Activated naive CD4-positive, alpha-beta T cell treated with anti-CD3 and anti-CD28 coated beads, Interleukin-2, amount 10 ng/mL, durations not matched to agents 7 days and 5 days (primary cell): Measurements from ENCODE around the gene GOLGA8K.
"Not testable (repeated sequence)": the region's sequence is repeated elsewhere in the genome, so short reads cannot be mapped to it uniquely, and the experiment has no call there.

Experiments
- CTCF ChIA-PET: fragments of 350-600 bp; sonication (Branson Sonifier 250); formaldehyde crosslinking; loops from one replicate; lab custom pipeline; 2021; ENCODE audit warnings: antibody characterized with exemption; lab: Charles Lee
- DNase-seq: peaks from one replicate; pipeline ENCODE4 v3.0.0-alpha.2; 2020
- H3K27ac Mint-ChIP-seq: one replicate; pipeline ENCODE4 v1.8.0; 2021; ENCODE audit warnings: mild to moderate bottlenecking, moderate library complexity, mixed read lengths
- H3K27me3 Mint-ChIP-seq: one replicate; pipeline ENCODE4 v1.8.0; 2021; ENCODE audit warnings: mild to moderate bottlenecking, mixed read lengths
- H3K36me3 Mint-ChIP-seq: one replicate; pipeline ENCODE4 v1.8.0; 2021; ENCODE audit warnings: mixed read lengths
- H3K4me1 Mint-ChIP-seq: one replicate; pipeline ENCODE4 v1.8.0; 2021; ENCODE audit warnings: mixed read lengths
- H3K4me3 Mint-ChIP-seq: one replicate; pipeline ENCODE4 v1.8.0; 2021; ENCODE audit warnings: mild to moderate bottlenecking, moderate library complexity, mixed read lengths
- H3K9me3 Mint-ChIP-seq: one replicate; pipeline ENCODE4 v1.8.0; 2021; ENCODE audit warnings: mixed read lengths

Gene GOLGA8K

GRCh38 chr15:32403192-32403591, at the start of gene GOLGA8K:
Gene GOLGA8K, minus strand, starts transcription at chr15:32403292. Its CDS starts 98 bp downstream, at chr15:32403194.
- H3K27me3 Mint-ChIP-seq, DNase-seq, H3K27ac Mint-ChIP-seq, H3K36me3 Mint-ChIP-seq, H3K4me3 Mint-ChIP-seq, H3K9me3 Mint-ChIP-seq, CTCF ChIA-PET, H3K4me1 Mint-ChIP-seq: not testable (repeated sequence)

- H3K9me3 Mint-ChIP-seq, DNase-seq, H3K27ac Mint-ChIP-seq, CTCF ChIA-PET, H3K4me1 Mint-ChIP-seq, H3K36me3 Mint-ChIP-seq, H3K27me3 Mint-ChIP-seq, H3K4me3 Mint-ChIP-seq: not testable (repeated sequence)
These were observed 37.4 kb upstream of the GOLGA8K start for GRCh38 chr15:32440445-32440977.

- H3K27me3 Mint-ChIP-seq, CTCF ChIA-PET, H3K4me3 Mint-ChIP-seq, DNase-seq, H3K9me3 Mint-ChIP-seq, H3K4me1 Mint-ChIP-seq, H3K36me3 Mint-ChIP-seq, H3K27ac Mint-ChIP-seq: not testable (repeated sequence)
These were observed 31.2 kb upstream of the GOLGA8K start for GRCh38 chr15:32434102-32434963.

- H3K4me1 Mint-ChIP-seq, H3K27me3 Mint-ChIP-seq, H3K4me3 Mint-ChIP-seq, DNase-seq, CTCF ChIA-PET, H3K9me3 Mint-ChIP-seq, H3K27ac Mint-ChIP-seq, H3K36me3 Mint-ChIP-seq: not testable (repeated sequence)
These were observed 24.5 kb upstream of the GOLGA8K start for GRCh38 chr15:32427635-32428034.

- DNase-seq, H3K27ac Mint-ChIP-seq, CTCF ChIA-PET, H3K4me3 Mint-ChIP-seq, H3K9me3 Mint-ChIP-seq, H3K36me3 Mint-ChIP-seq, H3K4me1 Mint-ChIP-seq, H3K27me3 Mint-ChIP-seq: not testable (repeated sequence)
These were observed 23.4 kb upstream of the GOLGA8K start for GRCh38 chr15:32426511-32426910.

- H3K27me3 Mint-ChIP-seq, H3K9me3 Mint-ChIP-seq, H3K27ac Mint-ChIP-seq, CTCF ChIA-PET, H3K4me3 Mint-ChIP-seq, H3K36me3 Mint-ChIP-seq, H3K4me1 Mint-ChIP-seq, DNase-seq: not testable (repeated sequence)
These were observed 4.8 kb upstream of the GOLGA8K start for GRCh38 chr15:32407903-32408302.

GRCh38 chr15:32396522-32396921, 6.6 kb downstream of the GOLGA8K start:
- H3K4me3 Mint-ChIP-seq, H3K27ac Mint-ChIP-seq, H3K9me3 Mint-ChIP-seq, CTCF ChIA-PET, H3K27me3 Mint-ChIP-seq, H3K36me3 Mint-ChIP-seq, H3K4me1 Mint-ChIP-seq, DNase-seq: not testable (repeated sequence)

- DNase-seq, H3K27ac Mint-ChIP-seq, H3K4me1 Mint-ChIP-seq, H3K9me3 Mint-ChIP-seq, H3K4me3 Mint-ChIP-seq, H3K36me3 Mint-ChIP-seq, CTCF ChIA-PET, H3K27me3 Mint-ChIP-seq: not testable (repeated sequence)
These were observed 8.3 kb downstream of the GOLGA8K start for GRCh38 chr15:32394745-32395144.

- H3K27me3 Mint-ChIP-seq, H3K4me1 Mint-ChIP-seq, H3K36me3 Mint-ChIP-seq, H3K27ac Mint-ChIP-seq, CTCF ChIA-PET, H3K4me3 Mint-ChIP-seq, H3K9me3 Mint-ChIP-seq, DNase-seq: not testable (repeated sequence)
These were observed 14.9 kb downstream of the GOLGA8K start for GRCh38 chr15:32388050-32388648.

- H3K4me3 Mint-ChIP-seq, H3K4me1 Mint-ChIP-seq, CTCF ChIA-PET, H3K27me3 Mint-ChIP-seq, H3K36me3 Mint-ChIP-seq, H3K27ac Mint-ChIP-seq, H3K9me3 Mint-ChIP-seq, DNase-seq: not testable (repeated sequence)
These were observed 17.1 kb downstream of the GOLGA8K start for GRCh38 chr15:32385823-32386495.

GRCh38 chr15:32374185-32374584, 28.9 kb downstream of the GOLGA8K start:
- H3K27ac Mint-ChIP-seq, H3K9me3 Mint-ChIP-seq, H3K36me3 Mint-ChIP-seq, DNase-seq, H3K4me1 Mint-ChIP-seq, CTCF ChIA-PET, H3K4me3 Mint-ChIP-seq, H3K27me3 Mint-ChIP-seq: not testable (repeated sequence)

GRCh38 chr15:32373707-32374106, 29.4 kb downstream of the GOLGA8K start:
- H3K9me3 Mint-ChIP-seq, H3K4me3 Mint-ChIP-seq: not testable (repeated sequence)

GRCh38 chr15:32372075-32372474, 31.0 kb downstream of the GOLGA8K start:
- H3K4me1 Mint-ChIP-seq, H3K27me3 Mint-ChIP-seq, H3K9me3 Mint-ChIP-seq, H3K4me3 Mint-ChIP-seq, CTCF ChIA-PET, H3K36me3 Mint-ChIP-seq, H3K27ac Mint-ChIP-seq, DNase-seq: not testable (repeated sequence)

More at GRCh38 chr15:32373707-32374106, 29.4 kb downstream of the GOLGA8K start:
- H3K4me1 Mint-ChIP-seq, H3K36me3 Mint-ChIP-seq, H3K27me3 Mint-ChIP-seq, CTCF ChIA-PET, H3K27ac Mint-ChIP-seq, DNase-seq: not testable (repeated sequence)

GRCh38 chr15:32370526-32370925, 32.6 kb downstream of the GOLGA8K start:
- H3K4me1 Mint-ChIP-seq = not testable (repeated sequence)

More at GRCh38 chr15:32370526-32370925, 32.6 kb downstream of the GOLGA8K start:
- H3K36me3 Mint-ChIP-seq, H3K9me3 Mint-ChIP-seq, H3K4me3 Mint-ChIP-seq, H3K27me3 Mint-ChIP-seq, CTCF ChIA-PET, DNase-seq, H3K27ac Mint-ChIP-seq: not testable (repeated sequence)
